GM19240 (cell line): Measurements from ENCODE around the gene LRFN3.
"Not testable (repeated sequence)": the region's sequence is repeated elsewhere in the genome, so short reads cannot be mapped to it uniquely, and the experiment has no call there.

ENCODE experiments used
- DNase-seq: peaks from one replicate; pipeline ENCODE4 v3.0.0; 2011; ENCODE audit warnings: low spot score; ENCODE audit not compliant: insufficient read length

Gene LRFN3

DNA sequence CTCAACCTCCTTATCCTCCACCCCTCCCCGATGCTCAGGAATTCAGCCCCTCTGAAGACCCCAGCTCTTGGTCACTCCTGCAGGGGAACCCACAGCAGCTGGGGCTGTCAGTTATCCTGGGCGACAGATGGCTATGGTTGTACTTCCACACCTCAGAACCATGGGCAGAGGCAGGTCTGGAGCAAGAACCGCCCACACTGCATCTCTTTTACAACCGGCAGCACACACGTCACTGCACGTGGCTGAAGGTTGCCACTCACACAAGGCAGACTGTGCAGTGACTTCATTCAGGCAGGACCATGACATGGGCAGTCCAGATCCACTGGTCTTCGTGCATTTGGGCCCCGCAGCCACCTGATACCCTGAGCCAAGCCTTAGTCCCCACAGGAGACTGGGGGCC is 37.3 kb downstream of the LRFN3 start:
- DNase-seq = no peak

DNA sequence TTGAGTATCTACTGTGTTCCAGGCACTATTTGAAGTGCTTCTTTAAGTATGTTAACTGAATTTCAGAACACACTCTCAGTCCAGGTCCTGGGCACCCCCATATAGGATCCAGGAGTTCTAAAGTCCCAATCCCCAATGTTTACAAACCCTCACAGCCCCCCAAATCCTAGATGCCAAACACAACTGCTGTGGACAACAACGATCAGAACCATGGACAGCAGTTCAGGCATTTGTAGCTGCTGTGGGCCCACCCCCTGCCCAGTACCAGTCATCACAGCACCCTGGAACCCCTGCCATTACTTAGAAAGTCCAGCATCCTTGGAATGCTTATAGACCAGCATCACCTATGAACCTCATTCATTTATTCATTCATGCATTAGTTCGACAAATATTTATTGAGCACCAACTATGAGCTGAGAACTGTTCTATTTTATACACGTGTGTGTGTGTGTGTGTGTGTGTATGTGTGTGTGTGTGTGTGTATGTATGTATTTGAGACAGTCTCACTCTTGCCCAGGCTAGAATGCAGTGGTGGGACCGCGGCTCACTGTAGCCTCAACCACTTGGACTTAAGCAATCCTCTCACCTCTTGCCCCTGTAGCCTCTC is 39.5 kb downstream of the LRFN3 start:
- DNase-seq = no peak

DNA sequence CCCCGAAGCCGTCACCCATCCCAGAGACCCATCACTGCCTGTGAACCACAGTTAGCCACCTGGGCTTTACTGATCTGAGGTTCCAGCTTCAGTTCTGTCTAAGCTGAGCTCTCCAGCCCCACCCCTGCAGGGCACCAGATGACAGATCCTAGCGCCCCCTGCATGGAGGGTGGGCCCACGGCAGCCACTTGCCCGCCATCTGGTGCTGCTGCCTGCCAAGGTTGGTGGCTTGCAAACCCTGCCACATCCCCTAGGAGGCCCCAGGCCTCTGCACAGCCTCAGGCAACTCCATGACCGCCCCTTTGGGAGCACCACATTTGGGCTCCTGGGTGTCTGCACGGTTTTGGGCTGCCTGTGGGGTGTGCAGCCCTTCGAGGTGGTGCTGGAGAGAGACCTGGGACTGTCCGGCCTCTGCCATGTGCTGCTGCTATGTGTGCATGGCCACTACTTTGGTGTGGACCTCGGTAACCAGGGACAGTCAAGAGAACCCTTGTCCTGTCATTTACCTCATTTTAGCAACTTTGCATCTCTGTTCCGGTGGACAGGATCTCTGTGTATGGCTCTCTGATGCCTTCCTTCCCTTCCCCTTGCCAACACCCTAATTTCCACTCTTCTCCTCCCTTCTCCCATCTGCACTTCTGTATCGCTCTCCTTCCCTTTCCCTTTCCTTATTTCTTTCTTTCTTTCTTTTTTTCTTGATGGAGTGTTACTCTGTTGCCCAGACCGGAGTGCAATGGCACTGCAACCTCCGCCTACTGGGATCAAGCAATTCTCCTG is 41.5 kb downstream of the LRFN3 start:
- DNase-seq = no peak

DNA sequence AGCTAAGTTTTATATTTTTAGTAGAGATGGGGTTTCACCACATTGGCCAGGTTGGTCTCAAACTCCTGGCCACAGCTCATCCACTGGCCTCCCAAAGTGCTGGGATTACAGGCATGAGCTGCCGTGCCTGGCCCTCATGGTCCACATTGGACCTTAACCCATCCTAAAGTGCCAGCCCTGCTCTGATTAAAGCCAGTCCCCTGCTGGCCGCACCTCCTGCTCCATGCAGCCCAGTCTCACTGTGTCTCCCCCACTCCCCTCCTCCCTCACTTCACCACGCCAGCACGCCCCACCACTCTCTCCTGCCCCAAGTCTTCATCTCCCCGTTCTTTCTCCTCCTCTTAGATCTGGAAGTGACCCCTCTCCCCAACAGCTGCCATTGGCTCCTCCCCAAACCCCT is 42.1 kb downstream of the LRFN3 start:
- no peak for DNase-seq

DNA sequence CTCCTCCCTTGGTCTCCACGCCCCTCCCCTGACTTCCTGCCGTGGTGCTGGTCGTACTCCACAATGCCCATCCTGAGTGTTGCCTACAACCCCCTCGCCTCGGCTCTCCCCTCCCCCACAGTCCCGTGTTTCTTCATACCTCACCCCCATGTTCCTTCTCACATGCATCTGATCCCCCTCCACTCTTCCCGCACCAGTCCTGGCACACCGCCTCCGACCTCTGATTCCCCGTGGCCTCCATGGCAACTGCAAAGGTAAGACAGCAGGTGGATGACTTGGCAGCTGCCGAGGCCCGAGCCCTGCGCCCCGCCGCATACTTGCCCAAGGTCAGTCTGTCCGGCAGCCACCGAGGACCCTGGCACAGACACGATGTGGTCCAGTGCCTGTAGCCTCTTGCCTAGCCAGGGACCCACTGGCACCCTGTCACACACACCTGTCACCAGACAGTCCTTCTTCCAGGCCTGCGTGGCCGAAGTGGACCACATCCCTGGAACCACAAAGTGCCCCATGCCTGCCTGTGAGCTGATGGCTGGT is 42.7 kb downstream of the LRFN3 start:
- no peak for DNase-seq

DNA sequence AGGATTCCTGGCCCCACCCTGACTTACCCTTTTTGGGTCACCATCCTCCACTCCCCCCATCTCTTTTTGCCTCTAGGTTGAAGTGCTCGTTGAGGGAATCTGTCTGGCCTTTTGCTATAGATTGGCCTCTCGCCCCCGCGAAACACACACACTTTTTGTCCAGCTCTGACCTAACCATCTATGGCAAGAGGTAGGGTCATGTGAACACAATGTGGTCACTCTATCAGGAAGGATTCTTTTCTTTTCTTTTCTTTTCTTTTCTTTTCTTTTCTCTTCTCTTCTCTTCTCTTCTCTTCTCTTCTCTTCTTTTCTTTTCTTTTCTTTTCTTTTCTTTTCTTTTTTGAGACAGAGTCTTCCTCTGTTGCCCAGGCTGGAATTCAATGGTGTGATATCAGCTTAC is 44.8 kb downstream of the LRFN3 start:
- DNase-seq = not testable (repeated sequence)

DNA sequence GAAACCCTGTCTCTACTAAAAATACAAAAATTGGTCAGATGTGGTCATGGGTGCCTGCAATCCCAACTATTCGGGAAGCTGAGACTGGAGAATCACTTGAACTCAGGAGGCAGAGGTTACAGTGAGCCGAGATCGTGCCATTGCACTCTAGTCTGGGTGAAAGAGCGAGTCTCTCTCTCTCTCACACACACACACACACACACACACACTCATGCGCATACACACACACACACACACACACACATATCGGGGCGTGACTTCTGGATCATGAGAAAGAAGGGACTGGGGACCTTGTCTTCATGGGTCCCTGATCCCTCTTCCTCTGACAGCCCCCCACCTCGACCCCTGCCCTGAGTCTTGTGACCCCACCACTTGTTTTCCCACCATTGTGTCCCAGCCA is 47.0 kb downstream of the LRFN3 start:
- no peak for DNase-seq

DNA sequence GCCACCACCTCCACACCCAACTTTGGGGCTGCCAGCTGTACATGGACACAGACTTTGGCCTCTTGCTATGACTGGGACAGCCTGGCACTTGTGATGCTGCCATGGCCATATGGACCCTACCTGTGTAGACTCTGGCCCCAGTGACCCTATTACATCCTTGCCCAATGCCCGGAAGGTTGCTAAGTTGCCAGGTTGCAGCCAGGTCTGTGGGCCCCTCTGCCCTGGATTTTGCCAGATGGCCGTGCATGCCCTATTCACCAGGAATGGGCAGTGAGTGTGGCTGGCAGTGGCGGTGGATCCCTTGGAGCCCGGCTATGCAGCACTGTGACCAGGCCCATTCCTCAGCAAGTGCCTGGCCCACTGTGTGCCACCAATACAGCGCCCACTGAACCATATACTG is 49.9 kb downstream of the LRFN3 start:
- no peak for DNase-seq

DNA sequence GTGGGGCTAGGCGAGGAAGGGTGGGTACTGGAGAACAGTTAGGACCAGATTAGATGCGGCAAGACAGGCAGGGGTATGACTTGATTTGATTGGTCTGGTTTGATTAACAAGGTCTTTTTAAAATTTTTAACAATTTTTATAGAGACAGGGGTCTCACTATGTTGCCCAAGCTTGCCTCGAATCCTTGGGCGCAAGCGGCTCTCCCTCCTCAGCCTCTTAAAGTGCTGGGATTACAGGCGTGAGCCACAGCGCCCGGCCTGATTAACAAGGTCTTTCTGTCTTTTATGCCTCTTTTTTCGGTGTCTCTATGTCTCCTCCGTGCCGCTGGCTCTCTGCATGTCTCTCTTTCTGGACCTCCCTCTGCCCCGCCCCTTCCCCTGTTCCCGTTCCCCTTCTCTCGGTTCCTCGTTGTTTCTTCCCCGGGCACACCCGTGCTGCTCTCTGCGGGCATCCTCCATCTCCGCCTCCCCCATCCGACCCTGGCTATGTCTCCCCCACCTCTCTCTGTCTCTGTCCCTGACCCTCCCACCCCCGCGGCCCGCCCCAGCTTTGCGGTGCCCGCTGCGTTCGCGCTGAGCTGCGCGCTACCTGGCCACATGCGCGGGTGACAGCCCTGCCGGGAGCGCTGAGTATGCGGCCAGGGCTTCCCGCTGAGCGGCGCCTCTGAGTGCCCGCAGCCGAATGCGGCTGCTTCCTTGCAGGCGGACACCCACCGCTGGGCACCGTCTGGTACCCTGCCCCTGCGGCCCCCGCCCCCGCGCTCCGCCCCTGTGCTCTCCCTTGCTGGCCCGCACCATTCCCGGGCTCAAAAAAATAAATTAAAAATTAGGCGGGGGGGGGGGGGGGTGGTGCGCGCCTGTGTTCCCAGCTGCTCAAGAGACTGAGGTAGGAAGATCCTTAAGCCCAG is 50.7 kb downstream of the LRFN3 start:
- DNase-seq = no peak

DNA sequence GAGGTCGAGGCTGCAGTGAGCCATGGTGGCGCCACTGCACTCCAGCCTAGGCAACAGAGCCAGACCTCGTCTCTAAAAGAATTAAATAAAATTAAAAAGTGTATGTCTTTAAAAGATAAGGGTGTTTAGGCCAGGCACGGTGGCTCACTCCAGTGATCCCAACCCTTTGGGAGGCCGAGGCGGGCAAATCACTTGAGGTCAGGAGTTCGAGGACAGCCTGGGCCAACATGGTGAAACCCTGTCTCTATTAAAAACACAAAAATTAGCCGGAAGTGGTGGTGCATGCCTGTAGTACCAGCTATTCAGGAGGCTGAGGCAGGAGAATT is 51.4 kb downstream of the LRFN3 start:
- no peak for DNase-seq

DNA sequence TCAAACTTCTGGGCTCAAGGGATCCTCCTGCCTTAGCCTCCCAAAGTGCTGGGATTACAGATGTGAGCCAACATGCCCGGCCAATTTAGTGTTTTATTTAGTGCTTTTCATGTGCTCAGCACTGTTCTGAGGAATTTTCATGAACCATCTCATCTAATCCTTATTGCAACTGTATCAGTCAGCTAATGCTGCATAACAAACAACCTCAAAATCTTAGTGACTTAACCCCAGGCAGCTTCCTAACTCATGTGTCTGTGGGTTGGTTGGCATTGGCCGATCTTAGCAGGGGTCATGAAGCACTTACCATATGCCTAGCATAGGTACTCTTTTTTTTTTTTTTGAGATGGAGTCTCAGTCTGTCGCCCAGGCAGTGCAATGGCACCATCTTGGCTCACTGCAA is 52.6 kb downstream of the LRFN3 start:
- DNase-seq = no peak

DNA sequence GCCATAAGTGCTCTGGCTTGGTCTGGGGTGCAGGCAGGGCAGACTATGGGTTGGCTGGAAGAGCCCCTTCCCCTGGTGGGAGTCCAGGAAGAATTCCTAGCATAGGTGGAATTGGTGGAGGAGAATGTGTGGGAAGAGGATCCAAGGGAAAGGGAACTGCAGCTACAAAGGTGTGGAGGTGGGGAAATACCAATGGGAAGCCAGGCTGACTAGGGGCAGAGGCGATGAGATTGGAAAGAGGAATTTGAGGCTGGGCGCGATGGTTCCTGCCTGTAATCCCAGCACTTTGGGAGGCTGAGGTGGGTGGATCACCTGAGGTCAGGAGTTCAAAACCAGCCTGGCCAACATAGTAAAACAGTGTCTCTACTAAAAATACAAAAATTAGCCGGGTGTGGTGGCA is 54.0 kb downstream of the LRFN3 start:
- DNase-seq = no peak

DNA sequence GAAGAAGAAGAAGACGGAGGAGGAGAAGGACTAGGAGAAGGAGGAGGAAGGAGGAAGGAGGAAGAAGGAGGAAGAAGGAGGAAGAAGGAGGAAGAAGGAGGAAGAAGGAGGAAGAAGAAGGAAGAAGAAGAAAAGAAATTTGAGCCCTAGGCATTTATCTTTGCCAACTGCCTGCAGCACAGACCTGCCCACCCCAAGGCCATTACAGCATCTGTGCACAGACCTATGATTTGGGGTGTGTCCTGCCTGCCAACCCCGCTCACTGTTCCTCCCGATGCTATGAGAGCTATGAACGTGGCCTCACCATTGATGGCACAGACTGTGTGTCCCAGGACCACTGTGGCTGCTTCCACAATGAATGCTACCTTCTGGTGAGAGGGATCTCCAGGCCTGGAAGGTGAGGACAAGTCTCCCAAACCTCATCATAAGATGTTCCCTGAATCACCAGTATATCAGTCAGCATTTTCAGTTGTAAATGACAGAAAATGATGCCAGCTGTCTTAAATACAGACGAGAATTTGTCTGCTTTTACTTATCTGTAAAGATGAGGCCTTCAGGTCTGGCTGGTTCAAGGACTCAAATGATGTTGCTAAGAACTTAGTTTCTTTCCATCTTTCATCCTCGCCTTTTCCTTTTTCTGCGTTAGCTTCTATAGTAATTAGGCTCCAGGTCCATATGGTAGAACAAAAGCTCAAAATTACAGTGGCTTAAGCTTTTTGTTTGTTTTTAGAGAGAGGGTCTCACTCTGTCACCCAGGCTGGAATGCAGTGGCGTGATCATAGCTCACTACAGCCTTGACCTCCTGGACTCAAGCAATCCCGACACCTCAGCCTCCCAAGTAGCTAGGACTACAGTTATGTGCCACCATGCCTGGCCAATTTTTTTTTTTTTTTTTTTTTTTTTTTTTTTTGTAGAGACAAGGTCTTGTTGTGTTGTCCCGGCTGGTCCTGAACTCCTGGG is 54.9 kb downstream of the LRFN3 start:
- no peak for DNase-seq

DNA sequence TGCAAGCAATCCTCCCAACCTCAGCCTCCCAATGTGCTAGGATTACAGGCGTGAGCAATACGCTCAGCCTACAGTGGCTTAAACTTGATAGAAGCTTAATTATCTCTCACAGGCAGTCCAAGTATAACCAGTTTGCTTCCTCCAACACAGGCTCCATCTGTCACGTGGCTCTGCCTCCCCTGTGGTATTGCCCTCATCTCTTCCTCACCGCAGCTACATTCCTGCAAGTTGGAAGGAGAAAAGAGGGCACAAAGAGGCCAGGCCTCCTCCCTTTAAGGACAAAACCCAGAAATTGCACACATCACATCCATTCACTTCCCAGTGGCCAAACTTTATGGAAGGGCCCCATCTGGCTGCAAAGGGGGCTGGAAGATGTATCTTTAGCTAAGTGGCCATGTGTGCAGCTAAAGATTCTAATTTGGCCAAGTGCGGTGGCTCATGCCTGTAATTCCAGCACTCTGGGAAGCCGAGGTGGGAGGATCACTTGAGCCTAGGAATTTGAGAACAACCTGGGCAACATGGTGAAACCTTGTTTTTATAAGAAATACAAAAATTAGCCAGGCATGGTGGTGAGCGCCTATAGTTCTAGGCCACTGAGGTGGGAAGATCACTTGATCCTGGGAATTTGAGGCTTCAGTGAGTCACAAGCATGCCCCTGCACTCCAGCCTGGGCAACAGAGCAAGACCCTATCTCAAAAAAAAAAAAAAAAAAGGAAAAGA is 55.7 kb downstream of the LRFN3 start:
- DNase-seq = no peak

DNA sequence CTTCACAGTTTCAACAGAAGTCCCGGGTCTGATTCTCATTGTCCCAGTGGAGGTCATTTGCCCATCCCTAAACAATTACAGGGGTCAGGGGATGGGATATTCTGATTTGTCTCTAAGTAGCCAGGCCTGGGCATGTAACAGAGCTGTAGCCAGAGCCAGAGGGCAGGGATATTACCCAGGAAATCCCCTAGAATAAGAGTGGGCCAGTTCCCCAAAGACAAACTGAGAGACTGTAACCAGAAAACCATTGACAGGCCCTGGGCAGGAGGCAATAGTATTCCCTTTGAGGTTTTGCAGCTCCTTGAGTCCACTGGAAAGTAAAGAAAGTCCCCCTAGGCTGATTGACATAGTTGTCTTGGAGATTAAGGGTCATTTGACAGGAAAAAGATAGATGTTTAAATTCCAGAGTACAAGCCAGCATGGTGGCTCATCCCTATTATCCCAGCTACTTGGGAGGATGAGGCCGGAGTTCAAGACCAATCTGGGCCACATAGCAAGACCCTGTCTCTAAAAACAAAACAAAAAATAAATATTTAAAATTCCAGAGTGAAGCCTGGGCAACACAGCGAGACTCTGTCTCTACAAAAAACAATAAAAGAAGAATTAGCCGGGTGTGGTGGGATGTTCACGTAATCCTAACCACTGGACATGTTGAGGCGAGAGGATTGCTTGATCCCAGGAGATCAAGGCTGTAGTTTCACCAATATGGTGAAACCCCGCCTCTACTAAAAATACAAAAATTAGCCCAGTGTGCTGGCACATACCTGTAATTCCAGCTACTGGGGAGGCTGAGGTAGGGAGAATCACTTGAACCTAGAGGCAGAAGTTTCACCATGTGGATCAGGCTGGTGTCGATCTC is 57.0 kb downstream of the LRFN3 start:
- no peak for DNase-seq

DNA sequence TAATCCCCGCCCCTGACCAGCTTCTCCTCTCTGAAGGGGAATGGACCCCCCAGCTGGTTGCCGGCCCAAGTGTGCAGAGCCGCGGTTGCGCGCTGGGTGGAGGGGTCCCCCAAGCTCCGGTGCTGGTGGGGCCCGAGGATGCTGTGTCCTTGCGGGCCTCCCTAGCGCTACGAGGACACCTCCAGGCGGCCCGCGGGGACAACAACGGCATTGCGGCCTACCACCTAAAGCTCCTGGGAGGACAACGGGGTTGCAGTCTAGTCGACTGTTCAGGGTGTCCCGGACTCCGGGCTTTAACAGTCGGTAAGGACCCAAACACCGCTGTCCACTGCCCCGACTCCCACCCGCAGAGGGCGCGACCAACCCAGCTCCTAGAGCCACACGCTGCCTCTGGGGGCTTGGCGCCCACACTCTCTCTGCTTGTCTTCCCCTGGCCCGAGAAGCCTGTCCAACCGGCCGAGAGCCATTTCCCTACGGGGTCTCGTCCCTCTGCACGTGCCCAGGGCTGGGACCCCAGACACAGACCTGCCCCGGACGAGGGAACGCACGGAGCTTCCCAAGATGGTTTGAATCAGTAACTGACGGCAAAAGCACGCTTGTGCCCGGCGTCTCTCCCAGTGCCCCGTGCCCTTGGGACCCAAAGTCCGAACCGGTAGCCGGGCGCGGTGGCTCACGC is 57.9 kb downstream of the LRFN3 start:
- no peak for DNase-seq
